ENCODE data around the gene SHKBP1. TPM values are rescaled to one million over a fixed set of nuclear protein-coding genes. Genes with fewer than 3 reads are reported as not detected.

SHKBP1 gene
- total and polyA plus RNA-seq, 2 of the 13 experiments (the other 11 are each of a cell fraction or from before 2014, with no cell fraction given): 16.2 to 17.4 TPM

- TF ChIP-seq ARID5B (CRISPR knock-in tag; IDR thresholded peaks at IDR 0.05) (no peak; the same call in 1 of the 2 replicates), MXD4 (CRISPR knock-in tag; IDR thresholded peaks at IDR 0.05) (no peak), ZBTB40 (IDR thresholded peaks at IDR 0.05) (no peak), ZBTB40 (CRISPR knock-in tag; IDR thresholded peaks at IDR 0.05) (no peak), ZNF761 (CRISPR knock-in tag; conservative IDR thresholded peaks at IDR 0.05) (no peak), DNMT1 (CRISPR knock-in tag; IDR thresholded peaks at IDR 0.05) (no peak), RXRA (CRISPR knock-in tag; IDR thresholded peaks at IDR 0.05) (peak; percentile 27; the same call in 1 of the 2 replicates), RARG (CRISPR knock-in tag; IDR thresholded peaks at IDR 0.05; ENCODE audit: low read depth) (no peak), ZNF878 (CRISPR knock-in tag; IDR thresholded peaks at IDR 0.05) (no peak), NPAS2 (CRISPR knock-in tag; IDR thresholded peaks at IDR 0.05; ENCODE audit: borderline replicate concordance) (no peak), TOE1 (CRISPR knock-in tag; IDR thresholded peaks at IDR 0.05) (no peak), HMGA1 (CRISPR knock-in tag; conservative IDR thresholded peaks at IDR 0.05) (no peak)
Measured at GRCh38 chr19:40605216-40605971, 28.7 kb downstream of the SHKBP1 start (continued).
